Keratinocyte (primary cell): ENCODE results near the gene LGALS12. TPM values are rescaled to one million over a fixed set of nuclear protein-coding genes. Genes with fewer than 3 reads are reported as not detected.

Experiments
- DNase-seq: peaks from one replicate; pipeline ENCODE4 v3.0.0-alpha.2; 2011; ENCODE audit warnings: low read depth, missing footprints, low spot score
- FAIRE-seq: peaks from 2 replicates; lab custom pipeline; 2011; peaks lifted over from hg19 to GRCh38; lab: Jason Lieb, UNC
- H2AFZ ChIP-seq: 2 replicates; pipeline ENCODE4 v1.6.0; 2012; ENCODE audit warnings: low read length, control low read depth, inconsistent platforms; ENCODE audit not compliant: control insufficient read depth
- H3K27ac ChIP-seq: 2 replicates; pipeline ENCODE4 v1.5.1; 2011; ENCODE audit warnings: low read length; ENCODE audit not compliant: control insufficient read depth, insufficient read depth
- H3K27me3 ChIP-seq: 3 replicates; pipeline ENCODE4 v1.6.0; 2011; ENCODE audit warnings: low read length; ENCODE audit not compliant: control insufficient read depth, insufficient read depth; ENCODE audit errors: extremely low read depth
- H3K36me3 ChIP-seq, 2 experiments: 2 replicates in 1 of 2; 3 replicates in 1 of 2; pipeline ENCODE4 v1.5.1; 2011; ENCODE audit warnings: low read length in 2 of 2, mild to moderate bottlenecking in 1 of 2; ENCODE audit not compliant: control insufficient read depth in 2 of 2, insufficient read depth in 2 of 2; ENCODE audit errors: extremely low read depth in 1 of 2
- H3K4me1 ChIP-seq: 3 replicates; pipeline ENCODE4 v1.5.1; 2011; ENCODE audit warnings: low read length; ENCODE audit not compliant: control insufficient read depth, insufficient read depth; ENCODE audit errors: extremely low read depth
- H3K4me2 ChIP-seq: 3 replicates; pipeline ENCODE4 v1.6.0; 2011; ENCODE audit warnings: low read depth, low read length; ENCODE audit not compliant: control insufficient read depth, insufficient read depth; ENCODE audit errors: extremely low read depth
- H3K4me3 ChIP-seq, 3 experiments: fragments of 200-600 bp in 1 of 3; sonication (generic) in 1 of 3; 2 replicates in 2 of 3; 3 replicates in 1 of 3; pipeline ENCODE4 v1.5.1; 2011 to 2016; ENCODE audit warnings: low read length in 3 of 3, mild to moderate bottlenecking in 3 of 3, control low read depth in 2 of 3, inconsistent platforms in 1 of 3, low read depth in 1 of 3, mixed read lengths in 1 of 3, mixed run types in 1 of 3, moderate library complexity in 1 of 3; ENCODE audit not compliant: control insufficient read depth in 2 of 3, insufficient read depth in 2 of 3; ENCODE audit errors: extremely low read depth in 1 of 3
- H3K79me2 ChIP-seq: 2 replicates; pipeline ENCODE4 v1.6.0; 2012; ENCODE audit warnings: low read length; ENCODE audit not compliant: control insufficient read depth, insufficient read depth
- H3K9ac ChIP-seq: 3 replicates; pipeline ENCODE4 v1.6.0; 2011; ENCODE audit warnings: low read length; ENCODE audit not compliant: control insufficient read depth, insufficient read depth; ENCODE audit errors: extremely low read depth
- H3K9me1 ChIP-seq: 3 replicates; pipeline ENCODE4 v1.6.0; 2011; ENCODE audit warnings: low read length; ENCODE audit not compliant: control insufficient read depth, insufficient read depth; ENCODE audit errors: extremely low read depth
- H3K9me3 ChIP-seq: 2 replicates; pipeline ENCODE4 v1.5.1; 2012; ENCODE audit warnings: low read depth, low read length; ENCODE audit not compliant: control insufficient read depth
- H4K20me1 ChIP-seq: 3 replicates; pipeline ENCODE4 v1.6.0; 2011; ENCODE audit warnings: low read length; ENCODE audit not compliant: control insufficient read depth, insufficient read depth; ENCODE audit errors: extremely low read depth
- CTCF ChIP-seq, 3 experiments: IDR thresholded peaks in 1 of 3; conservative IDR thresholded peaks in 1 of 3; optimal IDR thresholded peaks in 1 of 3; 2 replicates in 2 of 3; 3 replicates in 1 of 3; pipeline versions ENCODE3 to v1.5.1; 2011; ENCODE audit warnings: low read length in 3 of 3, mild to moderate bottlenecking in 3 of 3, moderate library complexity in 2 of 3, control low read depth in 1 of 3, inconsistent platforms in 1 of 3; ENCODE audit not compliant: insufficient read depth in 2 of 3; ENCODE audit errors: extremely low read depth in 1 of 3
- EZH2 ChIP-seq: IDR thresholded peaks from one replicate; pipeline ENCODE4 v1.6.1; 2012; ENCODE audit warnings: inconsistent platforms, mild to moderate bottlenecking, low read length, moderate library complexity
- dilution Hi-C: fragments of 300-500 bp; cut with MboI; formaldehyde crosslinking; loops from one replicate; pipeline ENCODE4 v1.7.0; 2020; ENCODE audit warnings: low sequenced_read_pairs; ENCODE audit not compliant: extremely low pct_ligation_motif_present
- polyA plus RNA-seq, 5 experiments: library from polyadenylated mRNA; depleted of rRNA in 3 of 5; stranded (reverse) in 3 of 5; stranded (forward) in 1 of 5; unstranded in 1 of 5; fragments of >200 nt; gene quantifications; 1 replicate in 1 of 5; 2 replicates in 3 of 5; 3 replicates in 1 of 5; pipeline versions ENCODE4 v1.2.1 to v1.2.3, GENCODE V29; 2011 to 2012; ENCODE audit warnings: missing spikeins in 2 of 5, low read depth in 1 of 5, low replicate concordance in 1 of 5

Gene LGALS12
- polyA plus RNA-seq, 1 donor (not counting 4 experiments of a cell fraction or from before 2014, with no cell fraction given) = not detected

- Histone ChIP-seq H3K4me3 (no peak overlapping the region), H3K9ac (no peak overlapping the region), H3K27me3 (no peaks in the 10 kb centered on the region), H4K20me1 (no peaks in the 10 kb centered on the region), H3K27ac (no peak overlapping the region), H2AFZ (no peak overlapping the region), H3K4me2 (no peak overlapping the region), H3K79me2 (no peaks in the 10 kb centered on the region), H3K36me3 (no peaks in the 10 kb centered on the region), H3K9me1 (no peaks in the 10 kb centered on the region), H3K4me1 (peaks cover 19% of the 10 kb centered on the region), H3K9me3 (no peaks in the 10 kb centered on the region)
- DNase-seq (no peak), FAIRE-seq (no peak)
- TF ChIP-seq CTCF (optimal IDR thresholded peaks at IDR 0.05 in 1 of 3, IDR thresholded peaks at IDR 0.05 in 1 of 3, conservative IDR thresholded peaks at IDR 0.05 in 1 of 3; ENCODE audit: extremely low read depth in 1 of 3, insufficient read depth in 2 of 3, low read length in 3 of 3) (no peak), EZH2 (no peak)
- dilution Hi-C loops = no loop called here
Measured at GRCh38 chr11:63534895-63535461, 29.1 kb downstream of the LGALS12 start.

- no peak overlapping the region for H3K27ac ChIP-seq
- DNase-seq = no peak
- H4K20me1 ChIP-seq = no peaks in the 10 kb centered on the region
- no peaks in the 10 kb centered on the region for H3K27me3 ChIP-seq
- H3K4me1 ChIP-seq = peaks cover 19% of the 10 kb centered on the region
- dilution Hi-C loops = no loop called here
- H3K9me1 ChIP-seq = no peaks in the 10 kb centered on the region
- no peak overlapping the region for H3K9ac ChIP-seq
- no peaks in the 10 kb centered on the region for H3K36me3 ChIP-seq
- no peak for FAIRE-seq
- no peak overlapping the region for H3K4me3 ChIP-seq
- H3K4me2 ChIP-seq = no peak overlapping the region
- H2AFZ ChIP-seq = no peak overlapping the region
- H3K9me3 ChIP-seq = no peaks in the 10 kb centered on the region
- no peaks in the 10 kb centered on the region for H3K79me2 ChIP-seq
- no peak for TF ChIP-seq CTCF (optimal IDR thresholded peaks at IDR 0.05 in 1 of 3, IDR thresholded peaks at IDR 0.05 in 1 of 3, conservative IDR thresholded peaks at IDR 0.05 in 1 of 3; ENCODE audit: extremely low read depth in 1 of 3, insufficient read depth in 2 of 3, low read length in 3 of 3)
- TF ChIP-seq EZH2 = no peak
Measured at GRCh38 chr11:63535734-63536133, 29.9 kb downstream of the LGALS12 start.
